D721Med (cell line): ENCODE results near the gene OR10AD1.
"Not testable (repeated sequence)": the region's sequence is repeated elsewhere in the genome, so short reads cannot be mapped to it uniquely, and the experiment has no call there.

Experiments used
- DNase-seq: peaks from one replicate; pipeline ENCODE4 v3.0.0; 2011; ENCODE audit warnings: low spot score; ENCODE audit not compliant: insufficient read length
- FAIRE-seq: peaks from 2 replicates; lab custom pipeline; 2011; peaks lifted over from hg19 to GRCh38; lab: Jason Lieb, UNC
- CTCF ChIP-seq: IDR thresholded peaks from 2 replicates; pipeline ENCODE4 v1.5.1; 2012; ENCODE audit warnings: mild to moderate bottlenecking, control low read depth; ENCODE audit not compliant: insufficient read depth; ENCODE audit errors: missing control alignments

Gene OR10AD1

GRCh38 chr12:48203192-48203591 is at the start of gene OR10AD1:
TSS of gene OR10AD1 (minus strand) at chr12:48203292. CDS start at chr12:48203292, 0 bp downstream.
- TF ChIP-seq CTCF = no peak
- FAIRE-seq = no peak

GRCh38 chr12:48247181-48247966 is 44.3 kb upstream of the OR10AD1 start:
- FAIRE-seq (no peak), DNase-seq (no peak)
- TF ChIP-seq CTCF = no peak

More at GRCh38 chr12:48203192-48203591, at the start of gene OR10AD1:
- DNase-seq = no peak

GRCh38 chr12:48237162-48237561 is 34.1 kb upstream of the OR10AD1 start:
- FAIRE-seq (no peak), DNase-seq (no peak)
- no peak for TF ChIP-seq CTCF

- TF ChIP-seq CTCF = no peak
- FAIRE-seq = no peak
These were observed 32.8 kb upstream of the OR10AD1 start for GRCh38 chr12:48235796-48236333.

GRCh38 chr12:48231169-48231958 is 28.3 kb upstream of the OR10AD1 start:
- not testable (repeated sequence) for FAIRE-seq, DNase-seq

More at GRCh38 chr12:48235796-48236333, 32.8 kb upstream of the OR10AD1 start:
- no peak for DNase-seq

- not testable (repeated sequence) for FAIRE-seq
These were observed 21.4 kb upstream of the OR10AD1 start for GRCh38 chr12:48224533-48224932.

GRCh38 chr12:48221645-48222044 is 18.6 kb upstream of the OR10AD1 start:
- DNase-seq = no peak
- no peak for FAIRE-seq
- no peak for TF ChIP-seq CTCF

More at GRCh38 chr12:48224533-48224932, 21.4 kb upstream of the OR10AD1 start:
- not testable (repeated sequence) for DNase-seq
